Heart right ventricle (tissue), 16 donors: ENCODE measurements around the gene TMEM100. TPM values are rescaled to one million over a fixed set of nuclear protein-coding genes. Genes with fewer than 3 reads are reported as not detected.

Experiments used
- ATAC-seq, 8 donors: fragments of 200-7000 bp; cut with Tn5 transposase; one replicate each; pipeline ENCODE4 v1.9.1; 2020; ENCODE audit warnings: mild to moderate bottlenecking in 8 of 8, moderate library complexity in 8 of 8, moderate number of reproducible peaks in 1 of 8
- DNase-seq, 2 donors: peaks; one replicate each; pipeline ENCODE4 v3.0.0-alpha.2; 2020
- H3K27ac ChIP-seq, 10 donors: fragments of 200-600 bp; sonication (generic) in 2 of 10; one replicate each; pipeline versions ENCODE4 v1.5.0 to v1.8.0; 2020 to 2022; ENCODE audit warnings: mild to moderate bottlenecking in 3 of 10
- H3K27me3 ChIP-seq, 7 donors: fragments of 200-600 bp; one replicate each; pipeline ENCODE4 v1.8.0; 2021 to 2022; ENCODE audit warnings: mild to moderate bottlenecking in 2 of 7
- H3K36me3 ChIP-seq, 9 donors: fragments of 200-600 bp; sonication (generic) in 1 of 9; one replicate each; pipeline versions ENCODE4 v1.5.0 to v1.8.0; 2020 to 2022; ENCODE audit warnings: mild to moderate bottlenecking in 2 of 9
- H3K4me1 ChIP-seq, 9 donors: fragments of 200-600 bp; sonication (generic) in 1 of 9; one replicate each; pipeline versions ENCODE4 v1.5.0 to v1.8.0; 2020 to 2022; ENCODE audit warnings: mild to moderate bottlenecking in 4 of 9
- H3K4me3 ChIP-seq, 10 donors: fragments of 200-600 bp; sonication (generic) in 2 of 10; one replicate each; pipeline versions ENCODE4 v1.5.0 to v1.8.0; 2020 to 2022; ENCODE audit warnings: mild to moderate bottlenecking in 7 of 10, moderate library complexity in 2 of 10
- H3K9me3 ChIP-seq, 11 donors: fragments of 200-600 bp in 10 of 11; sonication (generic) in 2 of 11; one replicate each; pipeline versions ENCODE4 v1.5.0 to v1.8.0; 2013 to 2022; ENCODE audit warnings: mild to moderate bottlenecking in 2 of 11, control low read depth in 1 of 11, moderate library complexity in 1 of 11
- CTCF ChIP-seq, 9 donors: fragments of 200-600 bp; sonication (generic) in 2 of 9; IDR thresholded peaks; one replicate each; pipeline versions ENCODE4 v1.5.0 to v1.8.0; 2021 to 2022; ENCODE audit warnings: antibody characterized with exemption in 9 of 9, mild to moderate bottlenecking in 5 of 9, moderate library complexity in 1 of 9
- WGBS, 2 donors: extraction: QIAGEN DNeasy Blood & Tissue Kit; methylation state at CpG; one replicate each; pipeline ENCODE4 v1.1.7; 2013; ENCODE audit warnings: inconsistent platforms in 1 of 2; 5-methylcytosine and 5-hydroxymethylcytosine counted together
- intact Hi-C, 10 donors: fragments of 100-400 bp; cut with DNase I; formaldehyde crosslinking; loops; one replicate each; pipeline versions ENCODE4 v1.11.1 to v1.14.2; 2022
- polyA plus RNA-seq, 2 donors: library from polyadenylated mRNA; stranded (reverse); fragments of 200-250 nt; gene quantifications; one replicate each; pipeline ENCODE4 v1.2.3, GENCODE V29; 2013
- total RNA-seq, 10 donors: library from RNA; stranded (reverse); fragmentation: NEBNext Ultra II Directional in 3 of 10; extraction: Animal tissue kit (Norgen Biotek cat#: 25700) in 3 of 10; gene quantifications; one replicate each; pipeline versions ENCODE4 v1.2.1 to v1.2.4, GENCODE V29; 2021 to 2023
- donor health status: Arrhythmogenic right ventricular cardiomyopathy.
- donor health status: ischemic (EF 13 %, LVEDD 7.1; RV severe dilation, severe dysfunction).
- donor health status: healthy with polysubstance abuse.
- donor health status: DM: no; HTN: yes; CAD: no.
- donor health status: DM: no; HTN: no; CAD: no.
- donor health status: ischemic (EF 25% LVEDD 6.9; RV normal size, moderate dysfunction).
- donor health status: ischemic (EF 25% LVEDD 5.7; RV mildly dilated, moderate dysfunction).
- donor health status: healthy.
- donor health status: DM: yes; HTN: yes; CAD: no.
- donor health status: Ischemic cardiomyopathy.
- donor health status: ischemic (EF 35%, LVEDD 5.7; RV mildly dilated, moderate dysfunction).
- donor health status: nonischemic (EF 11% LVEDD 7.7; RV severe dilation, severe dysfunction).
- donor health status: DM: yes; HTN: yes; CAD: no.
- donor health status: PGD.
- donor health status: ischemic (EF 29% LVEDD 5.4; RV normal size, mild dysfunction).
- donor health status: nonischemic (EF 23%, LVEDD 6.1; RV moderate dilation, normal function).

Gene TMEM100
- total and polyA plus RNA-seq, 12 donors, result 1.6 to 12.1 (median 6.1) TPM

GRCh38 chr17:55692276-55692675 lies 30.4 kb downstream of the TMEM100 start:
- Histone ChIP-seq H3K36me3 (no peaks in the 10 kb centered on the region), H3K9me3 (no peaks in the 10 kb centered on the region), H3K4me3 (no peak overlapping the region), H3K4me1 (peaks cover 0 to 38% (median 0%) of the 10 kb centered on the region in 9 donors), H3K27ac (peak overlapping the region in 1 of 10 donors; percentile 57), H3K27me3 (peaks cover 0 to 5% (median 0%) of the 10 kb centered on the region in 7 donors)
- no peak for ATAC-seq
- intact Hi-C loops, result no loop called here
- no peak for TF ChIP-seq CTCF (IDR thresholded peaks at IDR 0.05)
- no peak for DNase-seq
- 72 to 74% methylated on average over 2 of the region's 2 CpGs for WGBS, 2 donors

- Histone ChIP-seq H3K4me3 (no peak overlapping the region), H3K36me3 (no peaks in the 10 kb centered on the region), H3K27ac (no peak overlapping the region), H3K27me3 (peaks cover 0 to 4% (median 0%) of the 10 kb centered on the region in 7 donors), H3K4me1 (peaks cover 0 to 38% (median 0%) of the 10 kb centered on the region in 9 donors), H3K9me3 (no peaks in the 10 kb centered on the region)
- TF ChIP-seq CTCF (IDR thresholded peaks at IDR 0.05), result no peak
- ATAC-seq (no peak), DNase-seq (no peak)
- intact Hi-C loops, result no loop called here
Measured at GRCh38 chr17:55691666-55692065, 31.0 kb downstream of the TMEM100 start.

GRCh38 chr17:55690105-55690508 lies 32.6 kb downstream of the TMEM100 start:
- no peak for DNase-seq
- Histone ChIP-seq H3K36me3 (no peaks in the 10 kb centered on the region), H3K4me1 (peaks cover 0 to 38% (median 0%) of the 10 kb centered on the region in 9 donors), H3K9me3 (no peaks in the 10 kb centered on the region), H3K27ac (no peak overlapping the region), H3K4me3 (no peak overlapping the region), H3K27me3 (peaks cover 0 to 4% (median 0%) of the 10 kb centered on the region in 7 donors)
- intact Hi-C loops, result no loop called here
- peak in 1 of 8 donors; percentile 37 for ATAC-seq
- 57 to 63% methylated on average over 2 of the region's 2 CpGs for WGBS, 2 donors
- TF ChIP-seq CTCF (IDR thresholded peaks at IDR 0.05), result no peak

GRCh38 chr17:55689672-55690071 lies 33.0 kb downstream of the TMEM100 start:
- DNase-seq (no peak), ATAC-seq (no peak)
- no peaks in the 10 kb centered on the region for H3K9me3 ChIP-seq
- 83 to 86% methylated on average over 4 of the region's 4 CpGs for WGBS, 2 donors
- intact Hi-C loops, result no loop called here
- no peak overlapping the region for H3K4me3 ChIP-seq
- H3K27ac ChIP-seq, result no peak overlapping the region
- no peaks in the 10 kb centered on the region for H3K36me3 ChIP-seq
- TF ChIP-seq CTCF (IDR thresholded peaks at IDR 0.05), result no peak
- peaks cover 0 to 6% (median 0%) of the 10 kb centered on the region in 7 donors for H3K27me3 ChIP-seq
- H3K4me1 ChIP-seq, result peaks cover 0 to 38% (median 0%) of the 10 kb centered on the region in 9 donors
